ENCODE data around the gene WNT9A.

Gene WNT9A

GRCh38 chr1:227926896-227927885 is 20.5 kb downstream of the WNT9A start:
- no peak for DNase-seq (ENCODE audit: low read depth in 1 of 2, low spot score in 1 of 2)
- Histone ChIP-seq H3K27ac (replicated peaks) (no peak overlapping the region), H3K27me3 (ENCODE audit: insufficient read depth, poor library complexity, severe bottlenecking) (no peaks in the 10 kb centered on the region), H3K4me3 (replicated peaks; ENCODE audit: insufficient read depth, low read length) (no peak overlapping the region)
- TF ChIP-seq POLR2AphosphoS5 (IDR thresholded peaks at IDR 0.05; ENCODE audit: low read depth) (no peak), CTCF (IDR thresholded peaks at IDR 0.05; ENCODE audit: insufficient read depth, low read length) (no peak), GABPA (IDR thresholded peaks at IDR 0.05; ENCODE audit: low read depth) (no peak), SPI1 (IDR thresholded peaks at IDR 0.05; ENCODE audit: borderline replicate concordance, low read depth) (no peak), REST (IDR thresholded peaks at IDR 0.05; ENCODE audit: insufficient replicate concordance, low read depth) (no peak)

- DNase-seq (ENCODE audit: low read depth in 1 of 2, low spot score in 1 of 2) = no peak
- TF ChIP-seq GABPA (IDR thresholded peaks at IDR 0.05; ENCODE audit: low read depth) (no peak), SPI1 (IDR thresholded peaks at IDR 0.05; ENCODE audit: borderline replicate concordance, low read depth) (no peak), CTCF (IDR thresholded peaks at IDR 0.05; ENCODE audit: insufficient read depth, low read length) (no peak), POLR2AphosphoS5 (IDR thresholded peaks at IDR 0.05; ENCODE audit: low read depth) (no peak), REST (IDR thresholded peaks at IDR 0.05; ENCODE audit: insufficient replicate concordance, low read depth) (no peak)
- H3K27ac ChIP-seq (replicated peaks) = no peak overlapping the region
These were observed 21.4 kb downstream of the WNT9A start for GRCh38 chr1:227926216-227926791.

GRCh38 chr1:227925582-227926198 is 22.0 kb downstream of the WNT9A start:
- no peaks in the 10 kb centered on the region for H3K27me3 ChIP-seq (ENCODE audit: insufficient read depth, poor library complexity, severe bottlenecking)
- H3K4me3 ChIP-seq (replicated peaks; ENCODE audit: insufficient read depth, low read length) = no peak overlapping the region
- no peak for DNase-seq (ENCODE audit: low read depth in 1 of 2, low spot score in 1 of 2)
- H3K27ac ChIP-seq (replicated peaks) = no peak overlapping the region
- no peak for TF ChIP-seq SPI1 (IDR thresholded peaks at IDR 0.05; ENCODE audit: borderline replicate concordance, low read depth)
- no peak for TF ChIP-seq REST (IDR thresholded peaks at IDR 0.05; ENCODE audit: insufficient replicate concordance, low read depth)

More at GRCh38 chr1:227926216-227926791, 21.4 kb downstream of the WNT9A start:
- H3K27me3 ChIP-seq (ENCODE audit: insufficient read depth, poor library complexity, severe bottlenecking) = no peaks in the 10 kb centered on the region
- H3K4me3 ChIP-seq (replicated peaks; ENCODE audit: insufficient read depth, low read length) = no peak overlapping the region
